ENCODE results near the gene SATB1. TPM values are rescaled to one million over a fixed set of nuclear protein-coding genes. Genes with fewer than 3 reads are reported as not detected.

Gene SATB1
- total RNA-seq, 2 donors from 2014 or later = 33.0 to 48.7 TPM

DNA sequence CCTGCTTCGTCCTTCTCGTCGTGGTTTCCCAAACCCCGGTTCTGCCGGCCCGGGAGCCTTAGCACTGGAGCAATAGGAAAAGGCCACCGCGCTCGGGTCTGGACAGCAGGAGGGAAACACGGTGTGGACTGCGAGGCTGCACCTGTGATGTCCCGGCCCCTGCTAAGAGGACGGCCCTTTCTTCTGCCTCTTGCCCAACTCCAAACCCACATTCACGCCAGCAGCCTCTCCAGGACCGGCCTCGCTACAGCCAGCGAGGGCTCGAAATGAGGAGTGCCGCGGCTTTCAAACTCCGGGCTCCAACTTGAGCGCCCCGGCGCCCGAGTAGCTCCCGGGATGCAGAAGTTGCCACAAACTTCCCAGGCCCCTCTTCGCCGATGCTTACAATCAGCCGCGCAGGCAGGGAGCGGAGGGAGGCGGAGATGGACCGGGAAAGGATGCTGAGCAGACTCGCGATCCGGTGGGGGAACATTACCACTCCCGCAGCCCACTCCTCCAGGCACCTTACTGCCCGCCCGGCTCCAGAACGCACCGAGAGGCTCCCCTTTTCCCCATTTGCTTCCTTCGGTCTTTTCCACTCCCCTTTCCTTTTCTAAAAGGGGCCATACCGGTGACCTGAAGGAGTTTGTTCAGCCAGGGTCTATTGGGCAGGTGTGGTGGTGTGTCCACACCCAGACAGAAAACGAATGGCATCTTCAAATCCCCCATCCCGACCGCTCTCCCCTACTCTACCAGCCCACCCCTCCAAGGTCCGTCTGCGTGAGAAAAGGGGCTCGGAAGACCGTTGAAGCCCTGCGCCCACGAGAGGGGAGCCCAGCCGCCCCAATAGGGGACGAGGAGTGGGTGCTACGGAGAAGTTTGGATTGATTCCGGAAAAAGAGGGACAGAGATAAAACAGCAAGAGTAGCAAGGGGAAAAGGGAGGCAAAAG, 18.8 kb upstream of the SATB1 start:
- H3K4me1 ChIP-seq (ENCODE audit: control insufficient read depth in 1 of 2, low read depth in 2 of 2) = peaks cover 11 to 17% of the 10 kb centered on the region in 2 donors
- H3K27ac ChIP-seq = peak overlapping the region in 1 of 2 donors; percentile 29
- peaks cover 2% of the 10 kb centered on the region for H3K9me3 ChIP-seq
- TF ChIP-seq CTCF (IDR thresholded peaks at IDR 0.05) = no peak
- no peaks in the 10 kb centered on the region for H3K36me3 ChIP-seq
- H3K4me3 ChIP-seq = peak overlapping the region; percentile 91
- H3K27me3 ChIP-seq (replicated peaks; ENCODE audit: insufficient read depth) = no peaks in the 10 kb centered on the region
- no peak for DNase-seq (ENCODE audit: low spot score)
- no peak for ATAC-seq (ENCODE audit: insufficient number of reproducible peaks, low FRiP score, low read depth)

GRCh38 chr3:18442756-18443664, 17.9 kb upstream of the SATB1 start:
- H3K36me3 ChIP-seq = no peaks in the 10 kb centered on the region

GRCh38 chr3:18441551-18441950, 16.4 kb upstream of the SATB1 start:
- Histone ChIP-seq H3K27me3 (replicated peaks; ENCODE audit: insufficient read depth) (no peaks in the 10 kb centered on the region), H3K9me3 (no peaks in the 10 kb centered on the region), H3K4me3 (no peak overlapping the region), H3K4me1 (ENCODE audit: control insufficient read depth in 1 of 2, low read depth in 2 of 2) (peaks cover 11 to 17% of the 10 kb centered on the region in 2 donors), H3K36me3 (no peaks in the 10 kb centered on the region), H3K27ac (no peak overlapping the region)
- DNase-seq (ENCODE audit: low spot score) (no peak), ATAC-seq (ENCODE audit: insufficient number of reproducible peaks, low FRiP score, low read depth) (no peak)
- no peak for TF ChIP-seq CTCF (IDR thresholded peaks at IDR 0.05)

More at GRCh38 chr3:18442756-18443664, 17.9 kb upstream of the SATB1 start:
- no peak for TF ChIP-seq CTCF (IDR thresholded peaks at IDR 0.05)
- Histone ChIP-seq H3K27me3 (replicated peaks; ENCODE audit: insufficient read depth) (no peaks in the 10 kb centered on the region), H3K27ac (no peak overlapping the region), H3K4me3 (peak overlapping the region; percentile 91), H3K4me1 (ENCODE audit: control insufficient read depth in 1 of 2, low read depth in 2 of 2) (peaks cover 11 to 17% of the 10 kb centered on the region in 2 donors), H3K9me3 (no peaks in the 10 kb centered on the region)
- DNase-seq (ENCODE audit: low spot score) (no peak), ATAC-seq (ENCODE audit: insufficient number of reproducible peaks, low FRiP score, low read depth) (no peak)

DNA sequence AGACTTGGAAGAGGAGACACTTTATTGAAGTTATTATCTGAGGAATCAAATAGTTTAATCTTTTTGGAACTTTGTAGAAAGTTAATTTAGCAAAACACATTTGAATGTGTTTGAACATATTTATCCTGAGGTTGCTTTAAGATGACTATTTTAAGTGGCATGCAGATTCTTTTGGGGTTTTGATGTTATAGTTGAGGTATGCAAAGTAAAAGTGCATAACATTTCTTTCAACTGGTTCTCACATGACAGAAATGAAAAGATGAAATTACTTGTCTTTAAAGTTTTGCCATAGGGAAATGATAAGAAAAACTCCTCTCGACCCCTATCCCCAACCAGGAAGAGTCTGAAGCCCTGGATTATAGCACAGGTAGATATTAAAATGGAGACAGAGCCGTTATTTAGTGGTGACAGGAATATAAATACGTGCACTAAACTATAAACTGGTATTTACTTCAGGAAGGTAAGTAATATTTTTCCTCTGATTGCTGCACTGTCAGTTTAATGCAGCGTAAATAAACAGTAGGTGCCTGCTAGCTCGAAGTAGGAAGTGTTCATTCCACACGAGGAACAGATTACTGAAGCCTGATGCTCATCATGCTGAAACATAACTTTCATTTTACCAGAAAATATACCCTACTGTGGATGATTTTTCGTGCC, 15.1 kb upstream of the SATB1 start:
- Histone ChIP-seq H3K27ac (no peak overlapping the region), H3K4me1 (ENCODE audit: control insufficient read depth in 1 of 2, low read depth in 2 of 2) (peaks cover 6 to 8% of the 10 kb centered on the region in 2 donors), H3K36me3 (no peaks in the 10 kb centered on the region), H3K9me3 (no peaks in the 10 kb centered on the region), H3K27me3 (replicated peaks; ENCODE audit: insufficient read depth) (no peaks in the 10 kb centered on the region), H3K4me3 (peak overlapping the region; percentile 6)
- TF ChIP-seq CTCF (IDR thresholded peaks at IDR 0.05) = no peak
- ATAC-seq (ENCODE audit: insufficient number of reproducible peaks, low FRiP score, low read depth) = no peak
- no peak for DNase-seq (ENCODE audit: low spot score)
